ENCODE results near the gene TSPAN5.

The TSPAN5 gene

GRCh38 chr4:98512918-98513317, 145.5 kb downstream of the TSPAN5 start:
- no peak for DNase-seq

DNA sequence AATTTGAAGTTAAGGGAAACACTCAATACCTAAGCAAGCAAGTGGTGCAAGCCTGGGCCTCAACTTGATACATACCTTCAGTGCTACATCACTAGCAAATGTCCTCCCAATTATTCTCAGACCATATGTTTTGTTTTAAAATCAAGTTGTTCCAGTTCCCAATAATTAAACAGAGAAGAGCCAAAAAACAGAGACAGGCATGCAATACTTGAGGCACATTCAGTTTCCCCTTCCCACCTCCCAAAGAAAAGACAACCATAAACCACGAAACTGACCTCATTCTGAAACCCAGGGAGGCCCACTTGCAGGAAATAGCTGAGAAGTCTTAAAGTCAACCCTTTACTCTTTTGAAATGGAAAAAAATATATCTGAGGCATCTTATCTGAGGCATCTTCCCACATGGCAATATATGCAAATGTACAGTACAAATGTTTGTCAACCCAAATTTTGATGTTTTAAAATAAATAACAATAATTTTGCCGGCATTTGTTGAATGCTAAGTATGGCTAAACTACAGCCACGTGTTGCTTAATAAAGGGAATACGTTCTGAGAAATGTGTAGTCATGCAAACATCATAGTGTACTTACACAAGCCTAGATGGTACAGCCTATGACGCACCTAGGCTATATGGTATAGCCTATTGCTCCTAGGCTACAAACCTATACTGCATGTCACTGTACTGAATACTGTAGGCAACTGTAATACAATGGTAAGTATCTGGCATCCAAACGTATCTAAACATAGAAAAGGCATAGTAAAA, 147.5 kb downstream of the TSPAN5 start:
- DNase-seq: peak; percentile 56

- DNase-seq: no peak
Measured at GRCh38 chr4:98510340-98510739, 148.1 kb downstream of the TSPAN5 start.

GRCh38 chr4:98509721-98510120, 148.7 kb downstream of the TSPAN5 start:
- DNase-seq: no peak

- peak; percentile 68 for DNase-seq
Measured at GRCh38 chr4:98508829-98509598, 149.4 kb downstream of the TSPAN5 start.

DNA sequence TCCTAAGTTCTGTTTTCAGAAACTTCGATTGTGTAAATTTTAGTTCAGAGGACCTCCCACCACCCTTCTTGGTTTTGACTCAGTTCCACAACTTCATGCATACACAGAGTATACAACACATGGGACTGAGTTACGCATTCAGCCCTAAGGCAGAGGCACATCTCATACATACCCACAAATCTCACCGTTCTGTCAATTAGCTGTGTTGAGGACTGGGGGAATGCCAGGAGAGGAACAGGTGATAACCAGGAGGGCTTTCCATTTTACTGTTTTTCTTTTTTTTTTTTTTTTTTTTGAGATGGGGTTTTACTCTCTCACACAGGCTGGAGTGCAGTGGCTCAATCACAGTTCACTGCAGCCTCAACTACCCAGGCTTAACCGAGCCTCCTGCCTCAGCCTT, 150.2 kb downstream of the TSPAN5 start:
- no peak for DNase-seq

- DNase-seq: no peak
Measured at GRCh38 chr4:98507299-98507698, 151.1 kb downstream of the TSPAN5 start.

DNA sequence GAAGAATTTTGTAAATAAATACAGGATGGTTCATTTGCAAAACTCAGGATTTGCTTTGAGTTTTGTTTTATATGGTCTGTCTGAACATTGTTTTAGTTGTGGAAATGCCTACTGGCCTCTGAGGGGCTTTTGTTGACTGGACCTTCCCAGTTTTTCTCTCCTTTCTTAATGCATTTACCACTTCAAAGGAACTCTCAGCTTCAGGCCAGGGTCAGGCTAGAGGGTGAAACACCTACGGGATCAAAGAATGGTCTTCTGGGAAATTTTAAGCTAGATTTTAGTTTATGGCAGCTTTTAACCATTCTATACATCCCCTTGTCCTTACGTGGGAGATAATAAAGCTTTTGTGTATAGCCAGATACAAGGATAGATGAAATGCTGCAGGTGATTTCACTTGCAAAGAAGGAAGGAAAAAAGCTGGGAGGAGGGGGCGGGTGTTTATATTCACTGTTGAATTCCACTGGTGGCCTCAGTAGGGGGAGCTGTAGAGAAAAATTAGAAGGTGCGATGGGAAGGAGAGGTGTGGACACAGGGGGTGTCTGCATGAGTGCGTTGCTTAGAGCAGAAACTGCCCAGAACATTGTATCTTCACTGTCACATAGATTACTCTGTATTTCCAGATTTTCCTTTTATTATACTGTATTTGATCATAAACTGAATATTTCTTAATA, 151.8 kb downstream of the TSPAN5 start:
- no peak for DNase-seq

- no peak for DNase-seq
Measured at GRCh38 chr4:98505992-98506391, 152.4 kb downstream of the TSPAN5 start.

GRCh38 chr4:98504091-98504490, 154.3 kb downstream of the TSPAN5 start:
- DNase-seq: no peak

GRCh38 chr4:98503676-98504075, 154.7 kb downstream of the TSPAN5 start:
- DNase-seq: no peak

DNA sequence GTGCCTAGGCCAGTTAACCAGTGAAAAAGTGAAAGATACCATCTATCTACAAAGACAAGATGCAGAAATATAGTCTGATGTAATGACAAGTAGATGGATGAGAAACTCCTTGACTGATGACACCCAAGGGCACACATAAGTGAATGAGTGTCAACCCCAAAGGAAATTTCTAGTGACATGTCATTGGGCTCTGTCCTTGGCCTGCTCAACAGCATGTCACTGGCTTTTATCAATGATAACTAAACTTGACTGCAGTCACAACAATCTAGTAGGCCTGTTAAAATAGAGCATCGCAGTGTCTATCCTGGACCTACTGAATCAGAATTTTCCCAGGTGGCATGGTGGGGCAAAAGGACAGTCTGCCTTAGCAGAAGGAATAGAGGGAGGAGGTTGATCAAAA, 155.8 kb downstream of the TSPAN5 start:
- no peak for DNase-seq

DNA sequence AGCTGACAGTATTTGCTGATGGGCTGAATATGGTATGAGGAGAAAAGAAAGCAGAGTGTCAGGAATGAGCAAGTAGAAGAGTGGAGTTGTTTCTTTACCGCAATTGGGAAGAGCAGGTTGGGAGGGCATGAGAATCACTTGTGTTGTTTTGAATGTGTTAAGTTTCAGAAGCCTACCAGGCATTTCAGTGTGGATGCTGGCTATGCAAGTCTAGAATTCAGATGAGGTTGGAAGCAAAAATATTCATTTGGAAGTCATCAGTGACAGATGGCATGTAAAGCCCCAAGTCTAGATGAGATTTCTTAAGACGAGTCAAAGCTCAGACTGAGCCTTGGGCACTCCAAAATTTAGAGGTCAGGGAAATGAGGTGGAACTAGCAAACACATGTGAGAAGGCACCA, 156.4 kb downstream of the TSPAN5 start:
- no peak for DNase-seq

DNA sequence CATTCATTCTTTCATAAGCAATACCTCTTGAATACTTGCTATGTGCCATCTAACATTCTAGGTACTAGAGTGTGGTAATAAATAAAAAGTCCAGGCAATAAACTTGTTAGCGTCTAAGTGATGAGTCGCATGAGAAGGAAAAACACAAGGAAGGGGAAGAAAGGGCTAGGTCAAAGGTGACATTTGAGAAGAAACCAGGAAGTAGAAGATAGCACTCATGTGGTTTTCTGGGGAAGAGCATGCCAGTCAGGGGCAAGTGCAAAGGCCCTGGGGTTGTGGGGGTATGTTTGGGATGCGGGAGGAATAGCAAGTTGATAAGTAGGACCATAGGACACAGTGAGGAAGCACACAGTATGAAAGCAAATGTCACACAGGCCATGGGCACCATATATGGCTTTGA, 157.0 kb downstream of the TSPAN5 start:
- DNase-seq: no peak

DNA sequence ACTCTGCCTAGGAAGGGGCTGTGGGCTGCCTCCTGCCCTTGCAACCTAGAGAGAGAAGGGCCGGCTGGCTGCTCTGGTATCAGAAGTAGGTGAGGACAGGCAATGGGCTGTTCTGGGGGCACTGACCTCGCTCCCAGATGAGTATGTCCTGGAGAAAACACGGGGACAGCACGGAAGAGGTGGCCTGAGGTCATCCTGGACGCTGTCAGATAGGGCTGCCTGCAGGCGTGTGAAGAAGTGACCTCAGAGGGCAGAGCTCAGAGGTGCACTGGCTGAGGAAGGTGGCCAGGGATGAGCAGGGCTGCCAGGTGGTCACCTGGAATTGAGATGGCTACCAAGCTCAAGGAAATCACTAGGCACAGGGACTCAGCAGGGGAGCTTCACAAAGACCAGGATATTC, 159.6 kb downstream of the TSPAN5 start:
- DNase-seq: no peak

- DNase-seq: no peak
Measured at GRCh38 chr4:98496152-98496845, 162.1 kb downstream of the TSPAN5 start.

GRCh38 chr4:98493296-98493695, 165.1 kb downstream of the TSPAN5 start:
- no peak for DNase-seq

- no peak for DNase-seq
Measured at GRCh38 chr4:98491899-98492559, 166.4 kb downstream of the TSPAN5 start.

- DNase-seq: no peak
Measured at GRCh38 chr4:98490251-98490650, 168.2 kb downstream of the TSPAN5 start.

GRCh38 chr4:98485816-98486345, 172.5 kb downstream of the TSPAN5 start:
- no peak for DNase-seq

GRCh38 chr4:98484031-98484430, 174.4 kb downstream of the TSPAN5 start:
- DNase-seq: no peak

All from eye (tissue), 1 donor.